AG09309 (cell line): Measurements from ENCODE around the gene CRYGC.
"Not testable (repeated sequence)": the region's sequence is repeated elsewhere in the genome, so short reads cannot be mapped to it uniquely, and the experiment has no call there.

Experiments
- DNase-seq: peaks from one replicate; pipeline ENCODE4 v3.0.0-alpha.2; 2010; ENCODE audit warnings: low read depth
- H3K4me3 ChIP-seq: 2 replicates; pipeline ENCODE4 v1.5.1; 2011; ENCODE audit warnings: mild to moderate bottlenecking, low read depth, low read length, moderate library complexity; ENCODE audit not compliant: control insufficient read depth
- TF ChIP-seq, protein P1 (sequence below): IDR thresholded peaks from 2 replicates; pipeline ENCODE4 v1.5.1; 2011; ENCODE audit warnings: mild to moderate bottlenecking, low read depth, low read length, inconsistent platforms; ENCODE audit not compliant: insufficient read depth, control insufficient read depth; ENCODE audit errors: missing control alignments

Gene CRYGC

DNA sequence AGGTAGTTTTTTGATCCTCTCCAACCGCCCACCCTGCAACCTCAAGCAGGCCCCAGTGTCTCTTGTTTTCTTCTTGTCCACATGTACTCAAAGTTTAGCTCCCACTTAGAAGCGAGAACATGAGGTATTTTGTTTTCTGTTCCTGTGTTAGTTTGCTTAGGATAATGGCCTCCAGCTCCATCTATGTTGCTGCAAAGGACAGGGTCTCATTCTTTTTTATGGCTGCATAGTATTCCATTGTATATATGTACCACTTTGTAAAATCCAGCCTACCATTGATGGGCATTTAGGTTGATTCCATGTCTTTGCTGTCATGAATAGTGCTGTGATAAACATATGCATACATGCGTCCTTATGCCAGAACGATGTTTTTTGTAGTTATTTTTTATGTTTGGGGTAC lies 2.5 kb downstream of the CRYGC start:
- TF ChIP-seq, protein P1, sequence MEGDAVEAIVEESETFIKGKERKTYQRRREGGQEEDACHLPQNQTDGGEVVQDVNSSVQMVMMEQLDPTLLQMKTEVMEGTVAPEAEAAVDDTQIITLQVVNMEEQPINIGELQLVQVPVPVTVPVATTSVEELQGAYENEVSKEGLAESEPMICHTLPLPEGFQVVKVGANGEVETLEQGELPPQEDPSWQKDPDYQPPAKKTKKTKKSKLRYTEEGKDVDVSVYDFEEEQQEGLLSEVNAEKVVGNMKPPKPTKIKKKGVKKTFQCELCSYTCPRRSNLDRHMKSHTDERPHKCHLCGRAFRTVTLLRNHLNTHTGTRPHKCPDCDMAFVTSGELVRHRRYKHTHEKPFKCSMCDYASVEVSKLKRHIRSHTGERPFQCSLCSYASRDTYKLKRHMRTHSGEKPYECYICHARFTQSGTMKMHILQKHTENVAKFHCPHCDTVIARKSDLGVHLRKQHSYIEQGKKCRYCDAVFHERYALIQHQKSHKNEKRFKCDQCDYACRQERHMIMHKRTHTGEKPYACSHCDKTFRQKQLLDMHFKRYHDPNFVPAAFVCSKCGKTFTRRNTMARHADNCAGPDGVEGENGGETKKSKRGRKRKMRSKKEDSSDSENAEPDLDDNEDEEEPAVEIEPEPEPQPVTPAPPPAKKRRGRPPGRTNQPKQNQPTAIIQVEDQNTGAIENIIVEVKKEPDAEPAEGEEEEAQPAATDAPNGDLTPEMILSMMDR: no peak
- no peak for DNase-seq
- no peak overlapping the region for H3K4me3 ChIP-seq

DNA sequence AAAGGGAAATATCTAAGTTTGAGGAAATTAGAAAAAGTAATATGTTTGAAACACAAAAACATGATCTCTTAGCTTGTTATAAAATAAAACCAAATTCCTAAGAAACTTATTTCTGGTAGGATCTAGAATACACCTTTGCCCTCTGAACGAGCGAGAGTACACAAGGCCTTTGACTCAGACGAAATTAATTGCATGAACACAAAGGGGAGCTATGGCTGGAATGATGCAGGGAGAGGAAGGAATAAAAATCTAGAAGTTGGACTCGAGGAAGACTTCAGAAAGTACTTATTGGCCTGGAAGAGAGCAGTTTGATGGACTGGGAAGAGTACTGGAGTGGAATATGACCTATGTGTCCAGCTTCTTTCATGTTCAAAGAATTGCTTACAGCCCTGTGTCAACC lies 4.4 kb downstream of the CRYGC start:
- DNase-seq: no peak
- H3K4me3 ChIP-seq: no peak overlapping the region
- TF ChIP-seq, protein P1: no peak

GRCh38 chr2:208124013-208124715 lies 5.5 kb downstream of the CRYGC start, which contains the start of gene CRYGD:
TSS of gene CRYGD (minus strand) at chr2:208124524. CDS start at chr2:208124473, 51 bp downstream.
- DNase-seq, H3K4me3 ChIP-seq: not testable (repeated sequence)

- TF ChIP-seq, protein P1: no peak
- no peak overlapping the region for H3K4me3 ChIP-seq
- DNase-seq: no peak
Observed at GRCh38 chr2:208122248-208122647, 7.4 kb downstream of the CRYGC start.

DNA sequence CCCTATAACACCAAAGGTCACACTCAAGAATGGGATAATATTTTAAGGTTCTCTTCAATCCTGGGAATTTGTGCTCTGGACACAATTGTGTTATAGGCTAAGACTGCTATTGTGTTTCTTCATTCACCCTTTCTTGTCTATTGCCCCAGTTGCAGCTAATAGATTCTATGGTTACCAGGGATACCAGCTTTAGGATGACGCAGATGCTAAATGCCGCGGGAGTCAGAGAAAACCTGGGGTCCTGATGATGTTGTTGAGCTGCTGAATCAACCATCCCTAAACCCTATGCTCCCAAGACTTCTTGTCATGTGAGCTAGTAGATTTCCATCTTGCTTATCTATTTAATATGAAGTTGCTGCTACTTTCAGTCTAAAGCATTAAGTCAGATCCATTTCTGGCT lies 10.7 kb downstream of the CRYGC start:
- TF ChIP-seq, protein P1: no peak
- DNase-seq: no peak
- H3K4me3 ChIP-seq: no peak overlapping the region

GRCh38 chr2:208117390-208117789 lies 12.2 kb downstream of the CRYGC start:
- H3K4me3 ChIP-seq, DNase-seq: not testable (repeated sequence)

DNA sequence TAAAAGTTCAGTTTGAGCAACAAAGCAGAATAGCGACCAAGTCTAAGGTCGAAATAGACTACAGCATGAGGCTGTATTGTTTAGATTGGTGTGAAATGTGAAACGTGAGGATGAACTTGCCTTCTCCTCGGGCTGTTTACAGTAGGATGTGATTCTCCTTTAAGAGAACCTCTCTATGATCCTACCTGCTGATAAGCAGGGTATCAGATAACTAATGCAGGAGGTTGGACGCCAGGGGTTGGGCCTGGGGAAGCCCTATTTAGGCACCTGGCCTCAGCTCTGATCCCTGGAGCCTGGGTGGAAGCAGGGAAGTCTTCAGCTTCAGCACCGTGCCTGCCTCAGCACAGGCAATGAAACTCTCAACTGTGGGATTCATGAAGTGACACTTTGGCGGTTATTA lies 16.7 kb downstream of the CRYGC start:
- no peak overlapping the region for H3K4me3 ChIP-seq
- TF ChIP-seq, protein P1: no peak
- DNase-seq: no peak

DNA sequence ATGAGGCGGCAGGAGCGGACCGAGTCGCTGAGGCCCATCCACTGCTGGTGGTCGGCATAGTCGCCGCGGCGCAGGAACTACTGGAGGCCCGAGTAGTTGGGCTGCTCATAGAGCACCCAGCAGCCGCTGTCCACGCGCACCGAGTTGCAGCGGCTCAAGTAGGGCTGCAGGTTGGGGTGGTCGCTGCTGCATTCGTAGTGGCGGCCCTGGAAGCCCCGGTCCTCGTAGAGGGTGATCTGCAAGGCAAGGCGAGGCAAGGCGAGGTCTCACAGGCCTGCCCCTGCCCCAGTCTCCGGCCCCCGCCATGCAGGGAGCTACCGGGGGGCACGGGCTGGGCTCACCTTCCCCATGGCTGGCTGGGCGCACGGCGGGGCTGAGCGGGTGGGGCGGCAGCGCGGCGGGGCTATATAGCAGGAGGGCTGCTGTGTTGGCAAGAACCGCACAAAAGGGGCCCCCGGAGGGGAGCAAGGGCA lies 17.3 kb downstream of the CRYGC start:
- DNase-seq, H3K4me3 ChIP-seq: not testable (repeated sequence)
